ENCODE measurements around the gene KDM3B. TPM values are rescaled to one million over a fixed set of nuclear protein-coding genes. Genes with fewer than 3 reads are reported as not detected.

The KDM3B gene
- total and polyA plus RNA-seq, 9 of the 15 experiments (the other 6 are each of a cell fraction or from before 2014, with no cell fraction given) = 13.8 to 62.8 (median 41.9) TPM

- Histone ChIP-seq H3K9me1 (ENCODE audit: control insufficient read depth, insufficient read depth, low read length) (no peaks in the 10 kb centered on the region), H4K20me1 (replicated peaks; ENCODE audit: control insufficient read depth, insufficient read depth, low read length) (no peaks in the 10 kb centered on the region), H3K4me2 (ENCODE audit: insufficient read depth, low read length) (no peak overlapping the region), H3K27ac (ENCODE audit: extremely low read depth, low read depth, low read length) (no peak overlapping the region), H3K4me3 (no peak overlapping the region), H3K9ac (ENCODE audit: insufficient read depth in 1 of 2, low read depth in 2 of 2, low read length in 2 of 2) (no peak overlapping the region), H3K4me1 (replicated peaks in 1 of 2; ENCODE audit: control insufficient read depth in 2 of 2, insufficient read depth in 2 of 2, low read length in 2 of 2) (no peaks in the 10 kb centered on the region), H3K79me2 (ENCODE audit: control insufficient read depth, insufficient read depth, low read length) (no peaks in the 10 kb centered on the region), H2AFZ (ENCODE audit: low read depth, low read length) (no peak overlapping the region), H3K27me3 (ENCODE audit: control insufficient read depth in 2 of 2, insufficient read depth in 2 of 2, low read length in 2 of 2) (no peaks in the 10 kb centered on the region), H3K9me3 (replicated peaks; ENCODE audit: control insufficient read depth, insufficient read depth, low read depth, low read length) (no peaks in the 10 kb centered on the region), H3K36me3 (ENCODE audit: control insufficient read depth, insufficient read depth, low read length) (peaks cover 88% of the 10 kb centered on the region)
- ATAC-seq (no peak), FAIRE-seq (no peak), DNase-seq (ENCODE audit: extremely low read depth in 1 of 4, low spot score in 3 of 4) (no peak)
- ChIA-PET CTCF (ENCODE audit: low intra/inter-chr PET ratio) (no interaction called here), POLR2A (interaction anchor here (0.6 to 1.1 kb wide), 2 partner anchors 24 to 239 kb away, joined by 3 to 4 read pairs; no protein-coding TSS in a partner anchor)
- intact Hi-C loops (cut with micrococcal nuclease) = no loop called here
- WGBS (ENCODE audit: insufficient coverage, low coverage, missing lambda C conversion rate) = 100% methylated on average over 1 of the region's 1 CpG
- in situ Hi-C loops (cut with MboI) = no loop called here
- BruUV-seq (replicated peaks) = no TSS peak
- TF ChIP-seq HNRNPLL (IDR thresholded peaks at IDR 0.05; ENCODE audit: low read depth, low read length, poor library complexity, severe bottlenecking) (no peak), REST (IDR thresholded peaks at IDR 0.05; ENCODE audit: borderline replicate concordance) (no peak), REST (CRISPR knock-in tag; IDR thresholded peaks at IDR 0.05; ENCODE audit: low read depth) (no peak), NCOR1 (IDR thresholded peaks at IDR 0.05) (no peak), ZFX (CRISPR knock-in tag; IDR thresholded peaks at IDR 0.05) (no peak), SLC30A9 (CRISPR knock-in tag; IDR thresholded peaks at IDR 0.05) (no peak), KDM1A (IDR thresholded peaks at IDR 0.05) (no peak), RBM17 (IDR thresholded peaks at IDR 0.05; ENCODE audit: borderline replicate concordance, low read depth, low read length) (no peak), MCM3 (IDR thresholded peaks at IDR 0.05) (no peak), GATA2 (CRISPR knock-in tag; IDR thresholded peaks at IDR 0.05) (no peak), CTBP1 (IDR thresholded peaks at IDR 0.05; ENCODE audit: borderline replicate concordance) (no peak), ZNF766 (CRISPR knock-in tag; conservative IDR thresholded peaks at IDR 0.05) (no peak), PPARD (CRISPR knock-in tag; IDR thresholded peaks at IDR 0.05) (no peak), ZNF175 (CRISPR knock-in tag; IDR thresholded peaks at IDR 0.05; ENCODE audit: low read depth) (no peak), PTBP1 (IDR thresholded peaks at IDR 0.05; ENCODE audit: low read depth, low read length) (no peak)
Measured at GRCh38 chr5:138425079-138425478, 72.6 kb downstream of the KDM3B start.
